Transverse colon (tissue), 4 donors: ENCODE results near the gene NEK10.

ENCODE experiments used
- POLR2AphosphoS5 ChIP-seq, 3 donors: sonication (generic); formaldehyde crosslinking; IDR thresholded peaks; one replicate each; pipeline ENCODE4 v1.6.1; 2016; ENCODE audit warnings: antibody characterized with exemption in 3 of 3
- TF ChIP-seq, protein P1 (sequence below), 5 experiments: fragments of 200-600 bp in 3 of 5; fragments of 450-650 bp in 2 of 5; sonication (generic) in 3 of 5; IDR thresholded peaks; 1 replicate in 2 of 5; 2 replicates in 3 of 5; pipeline ENCODE4 v1.5.1; 2016 to 2017; ENCODE audit warnings: antibody characterized with exemption in 5 of 5, inconsistent platforms in 3 of 5, mild to moderate bottlenecking in 2 of 5, moderate library complexity in 1 of 5

DNA sequence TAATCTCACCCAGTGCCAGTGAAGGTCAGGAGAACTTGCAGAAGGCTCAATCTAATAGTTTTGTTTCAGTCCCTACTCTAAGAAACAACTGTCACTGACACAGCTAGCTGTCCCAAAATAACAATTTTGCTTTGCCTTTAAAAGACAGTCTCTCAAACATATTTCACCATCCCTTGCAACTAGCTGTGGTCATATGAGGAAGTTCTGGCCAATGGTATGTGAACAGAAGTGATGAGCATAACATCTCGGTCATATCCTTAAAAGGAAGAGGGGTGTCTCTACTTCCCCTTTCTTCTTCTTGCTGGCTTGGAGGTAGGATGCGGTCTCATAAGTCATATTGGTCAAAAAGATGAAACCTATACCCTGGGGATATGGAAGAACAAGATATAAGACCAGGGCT is 198.1 kb downstream of the NEK10 start:
- TF ChIP-seq POLR2AphosphoS5 (IDR thresholded peaks at IDR 0.05) = no peak
- TF ChIP-seq, protein P1, sequence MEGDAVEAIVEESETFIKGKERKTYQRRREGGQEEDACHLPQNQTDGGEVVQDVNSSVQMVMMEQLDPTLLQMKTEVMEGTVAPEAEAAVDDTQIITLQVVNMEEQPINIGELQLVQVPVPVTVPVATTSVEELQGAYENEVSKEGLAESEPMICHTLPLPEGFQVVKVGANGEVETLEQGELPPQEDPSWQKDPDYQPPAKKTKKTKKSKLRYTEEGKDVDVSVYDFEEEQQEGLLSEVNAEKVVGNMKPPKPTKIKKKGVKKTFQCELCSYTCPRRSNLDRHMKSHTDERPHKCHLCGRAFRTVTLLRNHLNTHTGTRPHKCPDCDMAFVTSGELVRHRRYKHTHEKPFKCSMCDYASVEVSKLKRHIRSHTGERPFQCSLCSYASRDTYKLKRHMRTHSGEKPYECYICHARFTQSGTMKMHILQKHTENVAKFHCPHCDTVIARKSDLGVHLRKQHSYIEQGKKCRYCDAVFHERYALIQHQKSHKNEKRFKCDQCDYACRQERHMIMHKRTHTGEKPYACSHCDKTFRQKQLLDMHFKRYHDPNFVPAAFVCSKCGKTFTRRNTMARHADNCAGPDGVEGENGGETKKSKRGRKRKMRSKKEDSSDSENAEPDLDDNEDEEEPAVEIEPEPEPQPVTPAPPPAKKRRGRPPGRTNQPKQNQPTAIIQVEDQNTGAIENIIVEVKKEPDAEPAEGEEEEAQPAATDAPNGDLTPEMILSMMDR (IDR thresholded peaks at IDR 0.05) = no peak
